ENCODE measurements around the gene FABP3. TPM values are rescaled to one million over a fixed set of nuclear protein-coding genes. Genes with fewer than 3 reads are reported as not detected.
"Not testable (repeated sequence)": the region's sequence is repeated elsewhere in the genome, so short reads cannot be mapped to it uniquely, and the experiment has no call there.

The FABP3 gene
- total RNA-seq, 4 donors from 2014 or later: 2.5 to 12.1 (median 8.6) TPM

GRCh38 chr1:31389616-31390015 lies 16.7 kb upstream of the FABP3 start:
- TF ChIP-seq POLR2A (IDR thresholded peaks at IDR 0.05) (no peak), CTCF (IDR thresholded peaks at IDR 0.05) (no peak)
- H3K4me3 ChIP-seq (ENCODE audit: low read depth, poor library complexity, severe bottlenecking): no peak overlapping the region
- intact Hi-C loops (cut with DNase I; ENCODE audit: low total_unique reads): no loop called here
- 86 to 92% methylated on average over 7 of the region's 7 CpGs for WGBS, 2 donors
- no peak for DNase-seq (ENCODE audit: low spot score in 2 of 2)

- TF ChIP-seq CTCF (IDR thresholded peaks at IDR 0.05): no peak
- no peak for TF ChIP-seq POLR2A (IDR thresholded peaks at IDR 0.05)
- no peak overlapping the region for H3K4me3 ChIP-seq (ENCODE audit: low read depth, poor library complexity, severe bottlenecking)
- intact Hi-C loops (cut with DNase I; ENCODE audit: low total_unique reads): no loop called here
- 32 to 50% methylated on average over 10 of the region's 10 CpGs for WGBS, 2 donors
- no peak for DNase-seq (ENCODE audit: low spot score in 2 of 2)
Measured at GRCh38 chr1:31387612-31388011, 14.7 kb upstream of the FABP3 start.

GRCh38 chr1:31386576-31387243 lies 13.8 kb upstream of the FABP3 start:
- H3K4me3 ChIP-seq (ENCODE audit: low read depth, poor library complexity, severe bottlenecking); intact Hi-C loops (cut with DNase I; ENCODE audit: low total_unique reads); DNase-seq (ENCODE audit: low spot score in 2 of 2): not testable (repeated sequence)
- 56 to 64% methylated on average over 8 of the region's 8 CpGs for WGBS, 2 donors

GRCh38 chr1:31383967-31384366 lies 11.1 kb upstream of the FABP3 start:
- TF ChIP-seq POLR2A (IDR thresholded peaks at IDR 0.05): no peak
- no peak for TF ChIP-seq CTCF (IDR thresholded peaks at IDR 0.05)
- no peak overlapping the region for H3K4me3 ChIP-seq (ENCODE audit: low read depth, poor library complexity, severe bottlenecking)
- intact Hi-C loops (cut with DNase I; ENCODE audit: low total_unique reads): no loop called here
- WGBS, 2 donors: 60 to 76% methylated on average over 1 of the region's 1 CpG
- DNase-seq (ENCODE audit: low spot score in 2 of 2): no peak

- TF ChIP-seq POLR2A (IDR thresholded peaks at IDR 0.05) (no peak), CTCF (IDR thresholded peaks at IDR 0.05) (no peak)
- intact Hi-C loops (cut with DNase I; ENCODE audit: low total_unique reads): no loop called here
- DNase-seq (ENCODE audit: low spot score in 2 of 2): no peak
- 87 to 91% methylated on average over 3 of the region's 3 CpGs for WGBS, 2 donors
- no peak overlapping the region for H3K4me3 ChIP-seq (ENCODE audit: low read depth, poor library complexity, severe bottlenecking)
Measured at GRCh38 chr1:31382379-31382989, 9.6 kb upstream of the FABP3 start.

- 74 to 79% methylated on average over 6 of the region's 6 CpGs for WGBS, 2 donors
- DNase-seq (ENCODE audit: low spot score in 2 of 2): no peak
- TF ChIP-seq CTCF (IDR thresholded peaks at IDR 0.05) (no peak), POLR2A (IDR thresholded peaks at IDR 0.05) (no peak)
- intact Hi-C loops (cut with DNase I; ENCODE audit: low total_unique reads): no loop called here
- no peak overlapping the region for H3K4me3 ChIP-seq (ENCODE audit: low read depth, poor library complexity, severe bottlenecking)
Measured at GRCh38 chr1:31381394-31382294, 8.8 kb upstream of the FABP3 start.

Data from lower leg skin (tissue), 4 donors.